Stimulated activated memory B cell treated with anti-CD40 and anti-IgM and Interleukin-4, amounts not matched to agents 10 μg/mL and 1 μg/mL and 100 μg/mL, for 72 hours (primary cell): ENCODE results near the gene GSX2.
"Not testable (repeated sequence)": the region's sequence is repeated elsewhere in the genome, so short reads cannot be mapped to it uniquely, and the experiment has no call there.

Experiments
- ATAC-seq: fragments of 150-1000 bp; cut with Tn5 transposase; 2 replicates; pipeline ENCODE4 v1.10.0; 2021
- H3K27ac Mint-ChIP-seq: one replicate; pipeline ENCODE4 v1.8.0; 2022; ENCODE audit warnings: mild to moderate bottlenecking, mixed read lengths
- H3K27me3 Mint-ChIP-seq: one replicate; pipeline ENCODE4 v1.8.0; 2022; ENCODE audit warnings: mixed read lengths
- H3K36me3 Mint-ChIP-seq: one replicate; pipeline ENCODE4 v1.8.0; 2022; ENCODE audit warnings: mixed read lengths
- H3K4me1 Mint-ChIP-seq: one replicate; pipeline ENCODE4 v1.8.0; 2022; ENCODE audit warnings: mixed read lengths
- H3K4me3 Mint-ChIP-seq: one replicate; pipeline ENCODE4 v1.8.0; 2022; ENCODE audit warnings: mild to moderate bottlenecking, moderate library complexity, mixed read lengths
- H3K9me3 Mint-ChIP-seq: one replicate; pipeline ENCODE4 v1.8.0; 2022; ENCODE audit warnings: mixed read lengths

The GSX2 gene

DNA sequence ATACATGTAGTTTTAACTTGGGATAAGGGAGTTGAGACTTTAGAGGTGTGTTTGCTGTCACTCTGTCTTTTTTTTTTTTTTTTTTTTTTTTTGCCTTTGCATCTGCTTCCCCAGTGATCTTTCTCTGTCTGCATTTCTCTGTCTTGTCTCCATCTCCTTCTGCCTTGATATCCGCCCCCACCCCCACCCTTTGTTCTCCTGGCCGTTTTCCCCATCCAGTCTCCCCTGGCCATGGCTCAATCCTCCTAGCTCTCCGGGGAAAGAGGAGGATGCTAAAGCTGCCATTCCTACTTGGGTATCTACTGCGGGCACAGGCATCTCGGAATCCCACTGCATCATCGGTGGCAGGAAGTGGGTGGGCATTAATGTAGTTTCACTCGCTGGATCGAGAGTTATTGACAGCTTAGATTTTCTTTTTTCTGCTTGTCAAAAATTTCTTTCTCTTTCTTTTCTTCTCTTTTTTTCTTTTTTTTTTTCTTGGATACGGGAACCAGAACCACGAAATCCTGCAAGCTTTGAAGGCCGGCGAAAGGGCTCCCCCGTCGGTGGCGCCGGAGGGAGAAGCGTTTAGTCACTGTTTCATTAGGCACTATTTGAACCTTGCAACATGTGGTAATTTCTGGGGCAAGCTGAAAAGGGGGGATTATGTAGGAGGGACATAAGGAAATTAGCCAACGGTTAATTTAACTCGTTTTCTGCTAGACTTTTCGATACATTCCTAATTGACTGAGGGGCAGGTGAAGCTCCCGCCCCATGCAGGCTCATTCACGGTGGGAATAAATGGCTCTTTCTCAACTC is 8.2 kb downstream of the GSX2 start:
- H3K9me3 Mint-ChIP-seq = no peaks in the 10 kb centered on the region
- H3K27ac Mint-ChIP-seq = no peak overlapping the region
- peaks cover 82% of the 10 kb centered on the region for H3K27me3 Mint-ChIP-seq
- peak overlapping the region; percentile 64 for H3K4me3 Mint-ChIP-seq
- peaks cover 35% of the 10 kb centered on the region for H3K4me1 Mint-ChIP-seq
- ATAC-seq = no peak
- no peaks in the 10 kb centered on the region for H3K36me3 Mint-ChIP-seq

DNA sequence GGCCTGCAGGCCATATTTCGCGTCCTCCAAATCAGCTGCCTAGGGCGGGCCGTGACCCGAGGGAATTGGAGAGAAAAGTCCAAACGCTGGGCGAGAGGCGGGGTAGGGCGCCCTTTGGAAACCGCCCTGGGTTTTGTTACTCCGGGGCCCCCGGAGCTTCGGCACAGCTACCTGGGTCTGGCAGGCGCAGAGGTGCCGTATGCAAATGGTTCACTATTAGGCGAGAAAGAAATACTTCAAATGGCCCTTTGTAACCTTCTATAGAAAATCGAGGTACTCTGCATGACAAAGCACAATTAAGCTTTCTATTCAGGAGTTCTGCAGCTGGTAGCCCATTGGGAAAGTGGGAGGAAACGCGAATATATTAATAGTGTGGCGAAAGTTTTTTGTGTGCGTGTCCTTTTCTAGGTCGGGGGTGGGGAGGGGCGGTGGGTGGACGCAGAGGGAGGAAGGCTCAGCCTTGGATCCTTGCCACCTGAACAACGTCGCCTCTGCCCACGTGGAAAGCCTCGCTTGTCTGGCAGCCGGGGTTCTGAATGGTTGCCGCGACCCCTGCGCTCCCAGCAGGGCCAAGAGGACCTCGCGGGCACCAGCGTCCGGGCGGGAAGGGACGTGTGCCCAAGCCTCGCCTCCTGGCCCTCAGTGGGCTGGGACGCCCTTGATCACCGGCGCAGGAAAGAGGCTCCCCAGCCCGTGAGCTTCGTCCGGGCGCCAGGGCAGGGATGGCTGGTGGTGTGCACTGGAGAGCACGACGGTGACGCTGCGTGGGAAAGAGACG is 9.5 kb downstream of the GSX2 start:
- H3K27me3 Mint-ChIP-seq = peaks cover 78% of the 10 kb centered on the region
- H3K4me3 Mint-ChIP-seq = no peak overlapping the region
- ATAC-seq = no peak
- H3K4me1 Mint-ChIP-seq = peaks cover 33% of the 10 kb centered on the region
- H3K36me3 Mint-ChIP-seq = no peaks in the 10 kb centered on the region
- H3K27ac Mint-ChIP-seq = no peak overlapping the region
- no peaks in the 10 kb centered on the region for H3K9me3 Mint-ChIP-seq

DNA sequence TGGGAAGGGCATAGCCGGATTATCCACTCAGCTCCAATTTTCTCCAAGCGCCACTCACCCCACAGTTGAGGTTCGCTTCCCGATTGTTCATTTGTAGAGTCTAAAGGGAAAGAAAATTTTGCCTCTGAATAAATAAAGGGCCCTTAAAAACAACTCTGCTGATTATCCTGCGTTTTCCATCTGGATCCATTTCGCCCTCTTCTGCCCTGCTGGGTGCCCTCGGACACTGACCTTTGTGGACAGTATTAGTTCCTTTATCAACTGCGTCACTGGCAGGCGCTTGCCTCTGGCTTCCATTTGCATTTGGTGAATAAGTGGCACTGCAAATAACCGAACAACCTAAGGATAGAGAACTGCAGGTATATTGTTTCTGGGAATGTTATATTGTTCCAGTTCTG is 10.1 kb downstream of the GSX2 start:
- H3K4me3 Mint-ChIP-seq = peak overlapping the region; percentile 21
- no peak for ATAC-seq
- H3K27me3 Mint-ChIP-seq = peaks cover 76% of the 10 kb centered on the region
- peaks cover 27% of the 10 kb centered on the region for H3K4me1 Mint-ChIP-seq
- H3K27ac Mint-ChIP-seq = no peak overlapping the region
- no peaks in the 10 kb centered on the region for H3K9me3 Mint-ChIP-seq
- no peaks in the 10 kb centered on the region for H3K36me3 Mint-ChIP-seq

DNA sequence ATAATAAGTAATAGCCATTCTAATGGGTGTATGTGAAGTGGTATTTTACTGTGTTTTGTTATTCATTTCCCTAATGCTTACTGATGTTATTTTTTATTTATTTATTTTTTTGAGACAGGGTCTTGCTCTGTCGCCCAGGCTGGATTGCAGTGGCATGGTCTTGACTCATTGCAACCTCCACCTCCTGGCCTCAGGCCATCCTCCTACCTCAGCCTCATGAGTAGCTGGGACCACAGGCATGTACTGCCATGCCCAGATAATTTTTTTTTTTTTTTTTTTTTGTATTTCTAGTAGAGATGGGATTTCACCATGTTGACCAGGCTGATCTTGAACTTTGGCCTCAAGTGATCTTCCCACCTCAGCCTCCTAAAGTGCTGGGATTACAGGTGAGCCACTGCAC is 13.2 kb downstream of the GSX2 start:
- not testable (repeated sequence) for H3K36me3 Mint-ChIP-seq, H3K27ac Mint-ChIP-seq, H3K4me3 Mint-ChIP-seq, H3K9me3 Mint-ChIP-seq, ATAC-seq
- Mint-ChIP-seq H3K27me3 (peaks cover 59% of the 10 kb centered on the region), H3K4me1 (peaks cover 18% of the 10 kb centered on the region)

DNA sequence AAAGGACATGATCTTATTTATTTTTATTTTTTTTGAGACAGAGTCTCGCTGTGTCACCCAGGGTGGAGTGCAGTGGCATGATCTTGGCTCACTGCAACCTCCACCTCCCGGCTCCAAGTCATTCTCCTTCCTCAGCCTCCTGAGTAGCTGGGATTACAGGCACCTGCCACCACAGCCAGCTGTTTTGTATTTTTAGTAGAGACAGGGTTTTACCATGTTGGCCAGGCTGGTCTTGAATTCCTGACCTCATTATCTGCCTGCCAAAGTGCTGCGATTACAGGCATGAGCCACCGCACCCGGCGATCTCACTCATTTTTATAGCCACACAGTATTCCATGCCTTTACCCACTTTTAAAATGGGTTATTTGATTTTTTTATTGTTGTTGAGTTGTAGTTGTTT is 16.3 kb downstream of the GSX2 start:
- H3K27ac Mint-ChIP-seq, H3K9me3 Mint-ChIP-seq, H3K36me3 Mint-ChIP-seq, H3K4me1 Mint-ChIP-seq, H3K4me3 Mint-ChIP-seq, ATAC-seq: not testable (repeated sequence)
- H3K27me3 Mint-ChIP-seq = peaks cover 28% of the 10 kb centered on the region

DNA sequence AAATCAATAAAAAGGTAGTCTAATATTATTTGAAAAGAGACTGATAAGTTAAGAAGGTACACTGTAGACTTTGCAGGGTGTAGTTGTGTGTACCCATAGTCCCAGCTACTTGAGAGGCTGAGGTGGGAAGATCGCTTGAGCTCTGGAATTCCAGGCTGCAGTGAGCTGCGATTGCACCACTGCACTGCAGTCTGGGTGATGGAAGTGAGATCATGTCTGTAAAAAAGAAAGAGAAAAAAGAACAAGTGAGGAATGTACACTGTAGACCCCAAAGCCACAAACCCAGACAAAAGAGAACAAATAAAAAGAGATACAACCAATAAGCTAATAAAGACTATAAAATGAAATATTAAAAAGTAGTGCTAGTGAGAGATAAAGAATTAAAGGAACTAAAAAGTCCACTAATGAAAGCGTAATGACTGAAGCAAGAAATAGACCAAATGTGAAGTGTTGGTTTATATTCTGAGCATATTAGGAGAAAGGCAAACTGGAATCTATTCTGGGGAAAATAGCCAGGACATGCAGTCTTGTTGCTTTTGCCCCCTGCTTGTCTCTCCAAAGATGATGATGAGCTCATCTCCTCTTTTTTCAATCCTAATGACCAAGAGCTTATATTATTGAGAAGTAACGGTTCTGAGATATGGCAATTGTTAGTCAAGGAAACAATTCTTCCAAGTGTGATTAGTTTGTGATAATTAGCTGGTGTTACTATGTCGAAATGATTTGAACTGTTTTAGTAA is 19.1 kb downstream of the GSX2 start:
- Mint-ChIP-seq H3K4me3 (no peak overlapping the region), H3K27me3 (peaks cover 17% of the 10 kb centered on the region), H3K4me1 (no peaks in the 10 kb centered on the region), H3K27ac (no peak overlapping the region), H3K9me3 (no peaks in the 10 kb centered on the region), H3K36me3 (no peaks in the 10 kb centered on the region)
- no peak for ATAC-seq

DNA sequence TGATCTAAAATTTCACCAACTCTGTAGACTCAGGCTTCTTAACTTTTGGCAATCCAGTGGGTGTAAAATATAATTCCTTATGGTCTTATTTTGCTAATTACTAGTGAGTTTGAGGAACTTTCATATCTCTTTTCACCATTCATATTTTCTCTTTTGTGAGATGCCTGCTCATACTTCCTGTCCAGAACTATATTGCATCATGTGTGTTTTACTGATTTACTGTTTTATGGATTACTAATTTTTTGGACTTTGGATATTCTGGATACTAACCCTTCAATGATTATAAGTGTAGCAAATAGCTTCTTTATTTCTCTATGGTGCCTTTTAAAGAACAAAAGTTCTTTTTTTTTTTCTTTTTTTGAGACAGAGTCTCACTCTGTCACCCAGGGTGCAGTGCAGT is 20.6 kb downstream of the GSX2 start:
- Mint-ChIP-seq H3K27ac (no peak overlapping the region), H3K4me3 (no peak overlapping the region), H3K36me3 (no peaks in the 10 kb centered on the region), H3K27me3 (peaks cover 7% of the 10 kb centered on the region), H3K9me3 (no peaks in the 10 kb centered on the region), H3K4me1 (no peaks in the 10 kb centered on the region)
- ATAC-seq = no peak

DNA sequence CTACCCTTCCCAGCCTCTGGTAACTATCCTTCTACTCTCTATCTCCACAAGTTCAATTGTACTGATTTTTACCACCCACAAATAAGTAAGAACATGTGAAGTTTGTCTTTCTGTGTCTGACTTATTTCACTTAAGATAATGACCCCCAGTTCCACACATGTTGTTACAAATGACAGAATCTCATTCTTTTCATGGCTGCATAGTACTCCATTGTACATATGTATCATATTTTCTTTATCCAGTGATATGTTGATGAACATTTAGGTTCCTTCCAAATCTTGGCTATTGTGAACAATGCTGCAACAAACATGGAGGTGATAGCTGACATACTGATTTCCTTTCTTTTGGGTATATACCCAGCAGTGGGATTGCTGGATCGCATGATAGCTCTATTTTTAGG is 27.7 kb downstream of the GSX2 start:
- Mint-ChIP-seq H3K36me3 (no peaks in the 10 kb centered on the region), H3K27me3 (peaks cover 21% of the 10 kb centered on the region), H3K27ac (no peak overlapping the region), H3K9me3 (peaks cover 12% of the 10 kb centered on the region), H3K4me3 (no peak overlapping the region), H3K4me1 (no peaks in the 10 kb centered on the region)
- ATAC-seq = no peak

DNA sequence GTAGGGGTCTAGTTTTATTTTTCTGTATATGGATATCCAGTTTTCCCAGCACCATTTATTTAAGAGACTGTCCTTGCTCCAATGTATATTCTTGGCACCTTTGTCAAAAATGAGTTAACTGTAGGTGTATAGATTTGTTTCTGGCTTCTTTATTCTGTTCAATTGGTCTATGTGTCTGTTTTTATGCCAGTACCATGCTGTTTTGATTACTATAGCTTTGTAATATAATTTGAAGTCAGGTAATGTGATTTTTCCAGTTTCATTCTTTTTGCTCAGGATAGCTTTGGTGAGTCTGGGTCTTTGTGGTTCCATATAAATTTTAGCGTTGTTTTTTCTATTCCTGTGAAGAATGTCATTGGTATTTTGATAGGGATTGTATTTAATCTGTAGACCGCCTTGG is 28.7 kb downstream of the GSX2 start:
- peaks cover 29% of the 10 kb centered on the region for H3K27me3 Mint-ChIP-seq
- not testable (repeated sequence) for H3K36me3 Mint-ChIP-seq, H3K27ac Mint-ChIP-seq, H3K4me1 Mint-ChIP-seq, H3K4me3 Mint-ChIP-seq, ATAC-seq
- H3K9me3 Mint-ChIP-seq = peaks cover 17% of the 10 kb centered on the region

DNA sequence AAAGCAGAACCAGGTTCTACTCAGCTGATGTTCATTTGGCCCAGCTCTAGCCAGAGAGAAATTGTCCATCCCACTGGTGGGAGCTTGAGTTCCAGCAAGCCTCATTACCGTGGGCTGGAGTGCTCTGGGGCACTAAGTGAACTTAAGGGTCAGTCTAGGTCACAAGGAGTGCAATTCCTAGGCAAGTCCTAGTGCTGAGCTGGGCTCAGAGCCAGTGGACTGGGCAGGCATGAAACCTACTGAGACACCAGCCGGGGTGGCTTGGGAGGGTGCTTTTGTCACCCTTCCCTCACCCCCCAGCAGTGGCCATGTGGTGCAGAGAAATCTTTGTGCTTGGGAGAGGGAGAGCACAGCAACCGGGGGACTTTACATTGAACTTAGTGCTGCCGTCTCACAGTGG is 39.4 kb downstream of the GSX2 start:
- Mint-ChIP-seq H3K27me3 (peaks cover 36% of the 10 kb centered on the region), H3K4me1 (no peaks in the 10 kb centered on the region), H3K27ac (no peak overlapping the region), H3K4me3 (no peak overlapping the region), H3K9me3 (no peaks in the 10 kb centered on the region), H3K36me3 (no peaks in the 10 kb centered on the region)
- no peak for ATAC-seq

DNA sequence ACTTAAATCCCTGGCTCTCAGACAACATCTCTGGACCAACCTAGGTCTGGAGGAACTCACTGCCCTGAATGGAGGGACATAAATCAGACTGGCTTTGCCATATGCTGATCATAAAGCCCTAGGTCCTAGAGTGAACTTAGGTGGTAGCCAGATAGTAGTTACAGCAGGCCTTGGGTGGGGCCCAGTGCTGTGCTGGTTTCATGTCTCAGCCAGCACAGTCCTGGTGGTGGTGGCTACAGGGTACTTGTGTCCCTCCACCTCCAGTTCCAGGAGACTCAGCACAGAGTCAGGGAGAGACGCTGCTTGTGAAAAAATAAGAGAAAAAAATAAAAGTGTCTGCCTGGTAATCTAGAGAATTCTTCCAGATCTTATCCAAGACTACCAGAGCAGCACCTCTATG is 40.3 kb downstream of the GSX2 start:
- H3K27ac Mint-ChIP-seq = no peak overlapping the region
- peak; percentile 55 for ATAC-seq
- H3K27me3 Mint-ChIP-seq = peaks cover 30% of the 10 kb centered on the region

DNA sequence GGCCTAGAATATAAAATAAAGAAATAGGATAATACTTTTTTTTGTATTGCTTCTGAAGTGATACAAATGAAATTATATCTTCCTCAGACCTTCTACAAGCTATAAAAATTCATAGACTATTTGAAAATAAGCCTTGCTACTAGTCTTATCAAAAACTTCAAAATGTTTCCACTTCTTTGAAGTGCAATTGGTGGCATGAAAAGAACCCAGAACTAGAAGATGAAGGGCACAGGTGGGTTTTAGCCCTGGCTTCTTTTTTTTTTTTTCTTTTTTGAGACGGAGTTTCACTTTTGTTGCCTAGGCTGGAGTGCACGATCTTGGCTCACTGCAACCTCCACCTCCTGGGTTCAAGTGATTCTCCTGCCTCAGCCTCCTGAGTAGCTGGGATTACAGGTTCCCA is 44.2 kb downstream of the GSX2 start:
- H3K4me1 Mint-ChIP-seq = no peaks in the 10 kb centered on the region
- no peak overlapping the region for H3K4me3 Mint-ChIP-seq
- H3K27ac Mint-ChIP-seq = no peak overlapping the region
- no peak for ATAC-seq
- H3K27me3 Mint-ChIP-seq = peaks cover 8% of the 10 kb centered on the region
- H3K9me3 Mint-ChIP-seq = peaks cover 2% of the 10 kb centered on the region
- H3K36me3 Mint-ChIP-seq = no peaks in the 10 kb centered on the region

More for the DNA sequence above, 40.3 kb downstream of the GSX2 start:
- H3K9me3 Mint-ChIP-seq = no peaks in the 10 kb centered on the region
- H3K4me1 Mint-ChIP-seq = no peaks in the 10 kb centered on the region
- no peak overlapping the region for H3K4me3 Mint-ChIP-seq
- H3K36me3 Mint-ChIP-seq = no peaks in the 10 kb centered on the region

DNA sequence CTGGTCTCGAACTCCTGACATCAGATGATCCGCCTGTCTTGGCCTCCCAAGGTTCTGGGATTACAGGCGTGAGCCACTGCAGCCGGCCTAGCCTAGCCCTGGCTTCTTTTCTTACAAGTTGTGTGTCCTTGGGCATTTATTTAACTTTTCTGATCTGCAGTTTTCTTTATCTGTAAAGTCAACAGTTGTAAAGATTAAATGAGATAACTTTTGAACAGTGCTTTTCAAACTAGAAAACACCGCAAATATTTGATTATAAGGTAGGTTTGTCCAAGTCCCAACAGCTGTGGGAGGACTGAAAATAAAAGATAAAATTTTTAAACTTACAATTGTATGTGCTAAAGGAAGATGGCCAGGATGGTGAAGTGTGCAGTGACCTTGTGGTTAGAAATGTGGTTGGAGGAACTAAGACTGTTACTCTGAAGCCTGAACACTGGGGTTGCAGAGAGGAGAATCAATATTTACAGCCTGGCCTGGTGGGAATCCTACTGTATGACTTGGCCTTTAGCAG is 44.8 kb downstream of the GSX2 start:
- ATAC-seq = no peak
- H3K27ac Mint-ChIP-seq = no peak overlapping the region
- no peak overlapping the region for H3K4me3 Mint-ChIP-seq
- no peaks in the 10 kb centered on the region for H3K36me3 Mint-ChIP-seq
- H3K27me3 Mint-ChIP-seq = peaks cover 3% of the 10 kb centered on the region
- H3K4me1 Mint-ChIP-seq = no peaks in the 10 kb centered on the region
- peaks cover 2% of the 10 kb centered on the region for H3K9me3 Mint-ChIP-seq

DNA sequence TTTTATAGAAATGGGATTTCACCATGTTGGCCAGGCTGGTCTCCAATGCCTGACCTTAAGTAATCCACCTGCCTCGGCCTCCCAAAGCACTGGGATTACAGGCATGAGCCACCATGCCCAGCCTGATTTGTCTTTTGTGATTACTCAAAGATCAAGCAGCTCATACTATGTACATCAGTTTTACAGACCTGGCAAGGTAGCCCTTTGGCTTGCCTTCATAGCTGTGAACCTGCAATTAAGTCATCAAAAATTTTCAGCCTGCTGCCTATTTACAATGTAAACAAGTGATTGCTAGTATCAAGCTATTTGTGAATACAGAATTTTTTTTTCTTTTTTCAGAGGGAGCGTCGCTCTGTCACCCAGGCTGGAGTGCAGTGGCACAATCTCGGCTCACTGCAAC is 46.2 kb downstream of the GSX2 start:
- H3K27me3 Mint-ChIP-seq = no peaks in the 10 kb centered on the region
- H3K36me3 Mint-ChIP-seq = no peaks in the 10 kb centered on the region
- ATAC-seq = no peak
- no peak overlapping the region for H3K4me3 Mint-ChIP-seq
- H3K27ac Mint-ChIP-seq = no peak overlapping the region
- peaks cover 2% of the 10 kb centered on the region for H3K9me3 Mint-ChIP-seq
- no peaks in the 10 kb centered on the region for H3K4me1 Mint-ChIP-seq

DNA sequence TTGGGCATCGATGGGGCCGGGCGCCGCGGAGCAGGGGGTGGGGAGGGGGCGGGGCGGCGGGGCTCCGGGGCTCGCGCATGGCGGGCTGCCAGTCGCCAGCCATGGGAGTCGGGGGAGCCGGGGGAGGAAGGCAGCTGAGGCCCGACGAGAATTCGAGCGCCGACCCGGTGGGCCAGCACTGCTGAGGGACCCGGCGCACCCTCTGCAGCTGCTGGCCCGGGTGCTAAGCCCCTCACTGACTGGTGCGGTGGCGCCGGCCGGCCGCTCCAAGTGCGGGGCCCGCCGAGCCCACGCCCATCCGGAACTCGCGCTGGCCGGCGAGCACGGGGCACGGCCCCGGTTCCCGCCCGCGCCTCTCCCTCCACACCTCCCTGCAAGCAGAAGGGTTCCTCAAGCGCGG is 49.4 kb downstream of the GSX2 start:
- no peak for ATAC-seq
- Mint-ChIP-seq H3K9me3 (peaks cover 2% of the 10 kb centered on the region), H3K4me1 (no peaks in the 10 kb centered on the region), H3K4me3 (no peak overlapping the region), H3K27me3 (peaks cover 10% of the 10 kb centered on the region), H3K36me3 (no peaks in the 10 kb centered on the region), H3K27ac (no peak overlapping the region)
